ENCODE measurements around the gene FOXF1.

Gene FOXF1

GRCh38 chr16:86492961-86493629, 17.2 kb upstream of the FOXF1 start:
- FAIRE-seq, result no peak

DNA sequence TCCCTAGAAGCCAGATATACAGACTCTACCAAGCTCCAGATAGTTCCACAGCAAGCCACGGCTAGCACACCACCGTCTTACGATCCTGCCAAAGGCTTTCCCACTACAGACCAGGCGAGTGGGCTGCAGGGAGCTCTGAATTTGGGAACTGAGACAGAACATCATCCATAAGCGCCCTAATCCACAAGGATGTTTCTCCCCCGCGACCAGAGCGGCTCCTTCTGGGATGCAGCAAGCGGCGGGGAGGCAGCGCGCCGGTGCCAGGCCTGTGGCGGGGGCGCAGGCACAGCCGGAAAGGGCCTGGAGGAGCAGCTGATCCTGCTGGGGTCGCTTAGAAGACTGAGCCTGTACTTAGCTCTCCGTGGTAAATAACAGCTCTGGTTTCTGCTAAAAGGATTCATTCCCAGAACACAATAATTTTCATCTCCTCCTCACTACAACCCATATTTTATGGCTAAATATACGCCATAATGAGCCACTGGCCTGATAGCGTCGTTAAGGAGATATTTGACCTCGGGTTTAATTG, 16.2 kb upstream of the FOXF1 start:
- no peak for FAIRE-seq

- no peak for FAIRE-seq
Observed at GRCh38 chr16:86494565-86495356, 15.6 kb upstream of the FOXF1 start.

GRCh38 chr16:86495357-86495701, 15.0 kb upstream of the FOXF1 start:
- FAIRE-seq, result no peak

- no peak for FAIRE-seq
Observed at GRCh38 chr16:86495756-86496261, 14.5 kb upstream of the FOXF1 start.

- no peak for FAIRE-seq
Observed at GRCh38 chr16:86496262-86496928, 13.9 kb upstream of the FOXF1 start.

DNA sequence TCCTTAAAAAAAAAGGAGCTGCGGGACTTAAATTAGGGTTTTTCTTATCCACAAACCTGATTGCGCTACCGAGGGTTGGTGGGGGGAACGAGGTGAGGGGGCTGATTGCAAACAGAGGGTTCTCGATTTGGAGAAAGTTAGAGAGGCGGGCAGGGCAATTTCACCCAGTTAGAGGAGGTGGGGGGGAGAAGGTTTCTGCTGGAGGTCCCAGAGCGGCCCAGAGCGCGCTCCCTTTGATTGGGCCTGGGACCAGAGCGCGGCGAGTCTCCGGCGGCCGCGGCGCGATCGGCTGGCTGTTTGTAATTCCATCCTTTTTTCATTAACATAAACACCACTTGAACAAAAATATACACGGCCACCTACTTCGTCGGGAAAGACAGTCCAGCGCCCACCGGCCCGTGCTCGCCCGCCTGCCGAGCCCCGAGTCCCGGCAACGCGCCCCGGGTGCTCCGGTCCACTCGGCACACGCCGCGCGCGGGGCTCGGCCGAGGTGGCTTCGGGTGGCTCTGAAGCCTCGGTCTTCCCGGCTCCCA, 13.3 kb upstream of the FOXF1 start:
- no peak for FAIRE-seq

- no peak for FAIRE-seq
Observed at GRCh38 chr16:86497551-86498021, 12.7 kb upstream of the FOXF1 start.

GRCh38 chr16:86498155-86498670, 12.1 kb upstream of the FOXF1 start:
- no peak for FAIRE-seq

DNA sequence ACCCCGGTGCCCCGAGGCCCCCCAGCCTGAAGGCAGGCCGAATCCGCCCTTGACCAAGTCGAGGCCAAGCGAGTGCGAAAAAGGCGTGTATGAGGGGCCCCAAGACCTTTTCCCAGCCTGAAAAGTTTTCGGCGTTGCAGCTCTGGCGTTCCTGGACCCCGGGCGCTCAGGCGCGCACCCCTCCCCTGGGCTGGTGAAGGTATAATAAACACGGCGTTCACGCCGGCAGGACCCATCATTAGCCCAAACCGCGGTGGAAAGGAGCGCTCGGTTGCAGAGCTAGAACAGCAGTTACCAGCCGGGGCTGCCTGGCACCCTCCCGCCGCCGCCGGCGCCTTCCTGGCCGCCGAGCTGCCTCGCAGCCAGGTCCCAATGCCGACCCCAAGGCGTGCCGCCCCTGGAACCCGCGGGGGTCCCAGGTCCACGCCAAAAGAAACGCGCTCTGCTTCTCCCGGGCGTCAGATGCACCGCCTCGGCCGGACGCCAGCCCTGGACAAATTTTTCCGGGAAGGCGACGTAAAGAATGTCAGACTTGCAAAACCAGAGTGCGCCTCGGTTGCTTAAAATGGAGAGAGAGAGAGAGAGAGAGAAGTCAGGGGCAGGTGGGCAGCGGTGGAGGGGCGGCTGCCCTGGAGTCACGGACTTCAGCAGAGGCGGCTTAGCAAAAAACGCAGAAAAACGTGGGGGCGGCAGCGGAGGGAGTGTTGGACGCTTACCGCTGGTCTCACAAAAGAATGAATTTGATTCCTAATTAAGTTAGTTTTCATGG, 11.5 kb upstream of the FOXF1 start:
- no peak for FAIRE-seq

DNA sequence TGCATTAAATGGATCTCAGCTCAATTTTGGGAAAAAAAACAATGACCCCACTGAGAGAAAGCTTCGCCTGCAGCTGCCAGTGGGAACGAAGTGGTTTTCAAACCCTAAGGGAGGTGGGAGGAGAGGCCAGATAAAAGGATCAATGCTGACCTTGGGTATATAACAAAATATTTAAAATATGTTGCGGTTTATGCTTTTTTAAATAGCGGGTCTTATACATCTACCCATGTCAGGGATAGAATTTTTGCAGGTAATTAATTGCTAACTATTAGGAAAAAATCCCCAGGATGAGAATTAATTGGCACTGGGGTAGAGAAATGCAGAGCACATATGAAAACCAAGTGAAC, 10.9 kb upstream of the FOXF1 start:
- FAIRE-seq, result no peak

DNA sequence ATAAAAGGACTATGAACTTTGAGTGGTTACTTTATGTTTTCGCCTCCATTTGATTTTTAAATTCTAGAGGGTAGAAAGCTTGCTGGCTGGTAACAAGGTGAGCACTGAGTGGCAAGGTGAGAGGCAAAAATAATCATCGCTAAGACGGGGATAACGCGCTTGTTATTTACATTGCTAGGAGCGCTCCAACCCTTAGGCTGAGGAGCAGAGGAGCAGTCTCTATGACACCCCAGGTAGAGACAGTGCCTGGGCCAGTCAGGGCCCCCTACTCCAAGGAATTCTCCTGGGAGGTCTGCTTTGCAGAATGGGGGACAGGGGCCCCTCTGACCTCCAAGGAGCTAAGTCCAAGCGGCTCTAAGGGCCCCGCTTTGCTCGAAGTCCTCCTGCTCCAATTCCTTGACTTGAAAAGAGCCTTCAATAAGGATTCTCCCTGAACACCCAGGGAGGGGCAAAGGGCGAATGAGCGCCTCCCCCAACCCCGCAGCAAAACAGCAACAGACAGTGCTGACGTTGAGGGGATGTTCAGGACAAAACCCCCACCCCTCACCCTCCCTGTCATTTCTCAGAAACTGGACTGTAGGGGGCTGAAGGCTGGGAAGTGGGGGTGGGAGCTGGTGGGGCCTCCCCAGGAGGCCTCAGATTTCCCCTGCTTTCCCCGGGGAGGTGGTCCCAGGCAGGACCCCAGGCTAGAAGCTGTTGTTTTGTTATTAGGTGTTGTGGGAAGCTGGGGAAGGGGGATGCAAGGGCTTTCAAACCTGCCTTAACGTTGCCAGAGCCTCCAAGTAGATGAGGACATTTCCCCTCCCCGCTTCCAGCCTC, 10.2 kb upstream of the FOXF1 start:
- FAIRE-seq, result no peak

GRCh38 chr16:86500708-86501510, 9.4 kb upstream of the FOXF1 start:
- FAIRE-seq, result no peak

DNA sequence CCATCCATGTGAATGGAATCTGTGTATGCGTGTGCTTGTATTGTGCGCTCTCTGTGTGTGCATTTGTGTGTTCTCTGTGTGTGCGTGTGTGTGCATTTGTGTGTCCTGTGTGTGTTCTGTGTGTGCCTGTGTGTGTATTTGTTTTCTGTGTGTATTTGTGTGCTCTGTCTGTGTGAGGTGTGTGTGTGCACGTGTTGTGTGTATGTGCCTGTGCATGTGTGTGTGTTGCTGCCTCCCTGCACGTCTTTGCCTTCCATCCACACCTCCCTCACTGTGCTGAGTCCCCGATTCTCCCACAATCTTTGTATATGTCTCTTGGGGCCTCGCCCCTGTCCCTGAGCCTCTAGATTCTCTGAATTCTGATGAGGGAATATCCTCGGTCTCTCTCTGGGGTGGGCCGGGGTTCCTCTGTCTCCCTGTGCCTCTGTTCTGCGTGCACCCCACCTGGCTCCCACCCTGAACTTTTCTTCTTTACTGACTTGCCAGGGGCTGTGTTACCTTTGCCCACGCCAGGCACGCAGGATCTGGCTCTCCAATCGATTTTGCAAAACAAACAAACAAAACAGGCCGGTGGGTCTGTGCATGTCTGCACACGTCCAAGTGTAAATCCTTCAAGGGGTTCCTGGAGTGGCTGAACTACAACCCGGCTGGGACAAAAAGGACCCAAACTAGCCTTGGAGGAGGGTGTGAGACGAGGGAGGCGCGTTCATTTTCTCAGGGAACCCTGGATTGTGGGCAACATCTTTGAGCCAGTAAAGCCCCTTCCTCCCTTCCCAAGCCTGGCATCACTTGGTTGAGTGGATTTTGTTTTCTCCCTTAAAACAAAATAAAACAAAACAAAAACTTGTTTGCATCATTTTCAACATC, 8.1 kb upstream of the FOXF1 start:
- no peak for FAIRE-seq

DNA sequence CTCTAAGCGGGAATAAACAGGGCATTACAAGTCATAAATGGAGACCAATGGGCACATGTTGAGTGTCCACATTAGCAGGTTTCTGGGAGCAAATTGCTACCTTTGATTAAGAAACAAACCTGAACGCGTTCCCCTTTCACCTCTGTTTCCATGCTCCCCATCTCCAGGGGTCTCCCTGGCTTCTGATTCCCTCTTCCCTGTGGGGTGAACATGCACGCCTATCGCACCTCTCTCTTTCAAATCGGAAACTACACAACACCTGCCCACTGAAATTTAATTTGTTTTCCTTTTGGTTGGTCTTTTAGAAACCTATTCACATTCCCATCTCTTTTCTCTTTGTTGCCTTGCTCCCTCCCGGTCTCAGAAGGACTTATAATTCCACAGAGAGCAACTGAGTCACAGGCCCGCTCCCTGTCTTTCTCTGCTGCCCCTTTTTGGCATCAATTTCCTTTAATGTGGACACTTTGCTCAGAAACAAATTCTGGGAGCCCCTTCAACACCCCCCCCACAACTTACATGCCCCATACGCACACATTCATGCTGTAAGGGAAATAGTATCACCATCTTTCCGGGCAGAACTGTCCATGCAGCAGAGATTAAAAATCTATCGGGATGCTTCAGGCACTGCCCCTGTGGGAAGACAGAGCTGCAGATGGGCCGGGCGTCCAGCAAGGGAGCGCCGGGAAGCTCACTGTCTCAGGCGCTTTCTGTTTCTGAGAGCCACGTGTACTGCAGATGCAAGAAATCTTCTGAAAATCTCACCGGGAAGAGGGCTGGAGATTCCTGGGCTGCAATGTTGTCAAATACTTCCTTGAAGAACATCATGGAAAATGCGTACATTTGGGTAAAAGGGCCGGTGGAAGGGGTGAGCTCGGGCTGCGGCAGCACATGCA, 7.2 kb upstream of the FOXF1 start:
- FAIRE-seq, result no peak

DNA sequence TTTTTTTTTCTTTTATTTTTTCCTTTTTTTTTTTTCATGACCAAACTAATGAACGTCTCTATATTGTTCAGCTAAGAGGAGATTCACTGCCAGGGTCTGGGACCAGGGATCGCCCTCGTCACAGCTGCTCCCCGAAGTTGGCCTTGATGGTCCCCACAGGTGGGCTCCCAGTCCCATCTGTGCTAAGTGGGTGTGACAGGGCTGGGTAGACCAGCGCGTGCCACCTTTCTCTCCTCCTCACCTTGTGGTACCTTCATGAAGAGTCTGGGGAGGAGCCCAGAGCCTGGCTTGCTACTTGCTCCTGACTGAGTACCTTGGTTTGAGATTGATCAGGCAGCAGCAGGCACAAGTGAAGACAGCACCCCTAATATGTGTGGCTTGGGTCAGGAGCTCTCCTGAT, 6.5 kb upstream of the FOXF1 start:
- FAIRE-seq, result no peak

- FAIRE-seq, result no peak
Observed at GRCh38 chr16:86504315-86505184, 5.8 kb upstream of the FOXF1 start.
